HepG2 (cell line): Measurements from ENCODE around the gene ACRBP. TPM values are rescaled to one million over a fixed set of nuclear protein-coding genes. Genes with fewer than 3 reads are reported as not detected.
A peak's percentile ranks its signal among the peaks of the same experiment; 100 is the strongest.

Experiments used
- BCL3 ChIP-seq: sonication (generic); formaldehyde crosslinking; IDR thresholded peaks from 2 replicates; pipeline ENCODE4 v1.5.1; 2020; ENCODE audit warnings: mild to moderate bottlenecking, missing genetic modification reagents, moderate library complexity
- DBP ChIP-seq: sonication (generic); formaldehyde crosslinking; IDR thresholded peaks from 2 replicates; pipeline ENCODE4 v1.4.0; 2020; ENCODE audit warnings: missing genetic modification reagents; ENCODE audit errors: not compliant biosample characterization
- E2F1 ChIP-seq: sonication (generic); formaldehyde crosslinking; IDR thresholded peaks from 2 replicates; pipeline ENCODE4 v1.5.0; 2020; ENCODE audit warnings: missing genetic modification reagents
- GMEB2 ChIP-seq: IDR thresholded peaks from 2 replicates; pipeline ENCODE4 v1.6.1; 2016; ENCODE audit warnings: missing biosample characterization, missing genetic modification reagents, low read depth
- HNF1A ChIP-seq, 2 experiments: sonication (generic) in 1 of 2; formaldehyde crosslinking in 1 of 2; IDR thresholded peaks; 2 replicates each; pipeline versions ENCODE4 v1.4.0 to v1.6.1; 2016 to 2020; ENCODE audit warnings: borderline replicate concordance in 1 of 2, low read depth in 1 of 2, mild to moderate bottlenecking in 1 of 2, missing genetic modification reagents in 1 of 2
- HOXA5 ChIP-seq: sonication (generic); formaldehyde crosslinking; IDR thresholded peaks from 2 replicates; pipeline ENCODE4 v1.4.0; 2020; ENCODE audit warnings: missing genetic modification reagents
- MEF2D ChIP-seq: sonication (generic); formaldehyde crosslinking; IDR thresholded peaks from 2 replicates; pipeline ENCODE4 v1.5.1; 2020; ENCODE audit warnings: mild to moderate bottlenecking, missing genetic modification reagents
- MXD4 ChIP-seq: IDR thresholded peaks from 2 replicates; pipeline ENCODE4 v1.6.1; 2016; ENCODE audit warnings: mild to moderate bottlenecking, missing biosample characterization, missing genetic modification reagents
- PREB ChIP-seq: sonication (generic); formaldehyde crosslinking; IDR thresholded peaks from 2 replicates; pipeline ENCODE4 v1.4.0; 2020; ENCODE audit warnings: missing genetic modification reagents
- TFE3 ChIP-seq: IDR thresholded peaks from 2 replicates; pipeline ENCODE4 v1.6.1; 2016
- U2AF1 ChIP-seq: fragments of 200-400 bp; formaldehyde crosslinking; optimal IDR thresholded peaks from 2 replicates; pipeline ENCODE3; 2017; ENCODE audit warnings: mild to moderate bottlenecking, low read depth, low read length
- polyA plus RNA-seq, 8 experiments: library from polyadenylated mRNA; depleted of rRNA in 3 of 8; stranded (reverse) in 7 of 8; unstranded in 1 of 8; fragments of >200 nt; fragmentation: Illumina TruSeq in 4 of 8; extraction: Trizol in 4 of 8; gene quantifications; 2 replicates each; pipeline versions ENCODE4 v1.2.1 to v1.2.3, GENCODE V29; 2011 to 2016; ENCODE audit warnings: low read depth in 4 of 8, missing spikeins in 1 of 8, mixed read lengths in 1 of 8; ENCODE audit not compliant: insufficient read depth in 1 of 8
- total RNA-seq, 5 experiments: library from RNA; depleted of rRNA; stranded (reverse); fragments of >200 nt; fragmentation: Illumina TruSeq; extraction: Trizol; gene quantifications; 2 replicates each; pipeline ENCODE4 v1.2.3, GENCODE V29; 2016; ENCODE audit warnings: low read depth in 1 of 5

ACRBP gene
- total and polyA plus RNA-seq, 2 of the 13 experiments (the other 11 are each of a cell fraction or from before 2014, with no cell fraction given) = 0.46 TPM; not detected in 1

GRCh38 chr12:6688999-6689882 lies 42.0 kb upstream of the ACRBP start, which contains the start of gene ZNF384 (continued):
- TF ChIP-seq HNF1A (IDR thresholded peaks at IDR 0.05; ENCODE audit: low read depth) (0 out of 2 replicates have a peak, but pooled peaks have one; percentile 16), HNF1A (CRISPR knock-in tag; IDR thresholded peaks at IDR 0.05; ENCODE audit: borderline replicate concordance) (no peak; the same call in 1 of the 2 replicates), MXD4 (peak; percentile 12; the same call in 1 of the 2 replicates), BCL3 (CRISPR knock-in tag) (peak; percentile 69; the same call in 1 of the 2 replicates), HOXA5 (CRISPR knock-in tag) (0 out of 2 replicates have a peak, but pooled peaks have one; percentile 17), U2AF1 (no peak), PREB (CRISPR knock-in tag) (no peak), MEF2D (CRISPR knock-in tag) (peak; percentile 43; the same call in 1 of the 2 replicates), DBP (CRISPR knock-in tag) (no peak), TFE3 (no peak), E2F1 (CRISPR knock-in tag) (peak; percentile 78), GMEB2 (peak; percentile 57; the same call in 1 of the 2 replicates)
